ENCODE measurements around the gene DNASE1L1.

GRCh38 chrX:154411981-154412340 is 2.9 kb upstream of the DNASE1L1 start:
- TF ChIP-seq, protein P1, sequence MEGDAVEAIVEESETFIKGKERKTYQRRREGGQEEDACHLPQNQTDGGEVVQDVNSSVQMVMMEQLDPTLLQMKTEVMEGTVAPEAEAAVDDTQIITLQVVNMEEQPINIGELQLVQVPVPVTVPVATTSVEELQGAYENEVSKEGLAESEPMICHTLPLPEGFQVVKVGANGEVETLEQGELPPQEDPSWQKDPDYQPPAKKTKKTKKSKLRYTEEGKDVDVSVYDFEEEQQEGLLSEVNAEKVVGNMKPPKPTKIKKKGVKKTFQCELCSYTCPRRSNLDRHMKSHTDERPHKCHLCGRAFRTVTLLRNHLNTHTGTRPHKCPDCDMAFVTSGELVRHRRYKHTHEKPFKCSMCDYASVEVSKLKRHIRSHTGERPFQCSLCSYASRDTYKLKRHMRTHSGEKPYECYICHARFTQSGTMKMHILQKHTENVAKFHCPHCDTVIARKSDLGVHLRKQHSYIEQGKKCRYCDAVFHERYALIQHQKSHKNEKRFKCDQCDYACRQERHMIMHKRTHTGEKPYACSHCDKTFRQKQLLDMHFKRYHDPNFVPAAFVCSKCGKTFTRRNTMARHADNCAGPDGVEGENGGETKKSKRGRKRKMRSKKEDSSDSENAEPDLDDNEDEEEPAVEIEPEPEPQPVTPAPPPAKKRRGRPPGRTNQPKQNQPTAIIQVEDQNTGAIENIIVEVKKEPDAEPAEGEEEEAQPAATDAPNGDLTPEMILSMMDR (IDR thresholded peaks at IDR 0.05): no peak
- peak in 1 of 2 donors; percentile 47 for TF ChIP-seq POLR2A (IDR thresholded peaks at IDR 0.05)
